SJCRH30 (cell line): ENCODE measurements around the gene ODF2. TPM values are rescaled to one million over a fixed set of nuclear protein-coding genes. Genes with fewer than 3 reads are reported as not detected.
A peak's percentile ranks its signal among the peaks of the same experiment; 100 is the strongest.
"Not testable (repeated sequence)": the region's sequence is repeated elsewhere in the genome, so short reads cannot be mapped to it uniquely, and the experiment has no call there.

Source experiments
- DNase-seq, 2 experiments: peaks; one replicate each; pipeline ENCODE4 v3.0.0-alpha.2; 2015 to 2020
- H3K27ac ChIP-seq: fragments of 250-450 bp; sonication (Bioruptor Pico); 2 replicates; pipeline ENCODE4 v1.5.1; 2020; ENCODE audit warnings: mild to moderate bottlenecking, moderate library complexity
- H3K27me3 ChIP-seq: fragments of 250-450 bp; sonication (Bioruptor Pico); 2 replicates; pipeline ENCODE4 v1.5.1; 2020; ENCODE audit warnings: mild to moderate bottlenecking, moderate library complexity
- H3K36me3 ChIP-seq: fragments of 250-450 bp; sonication (Bioruptor Pico); 2 replicates; pipeline ENCODE4 v1.5.1; 2020; ENCODE audit warnings: mild to moderate bottlenecking, moderate library complexity
- H3K4me1 ChIP-seq: fragments of 250-450 bp; sonication (Bioruptor Pico); 2 replicates; pipeline ENCODE4 v1.5.1; 2020; ENCODE audit warnings: mild to moderate bottlenecking, moderate library complexity
- H3K4me3 ChIP-seq: fragments of 250-450 bp; sonication (Bioruptor Pico); 2 replicates; pipeline ENCODE4 v1.5.1; 2020; ENCODE audit warnings: mild to moderate bottlenecking, moderate library complexity
- H3K9me3 ChIP-seq: fragments of 250-450 bp; sonication (Bioruptor Pico); replicated peaks from 2 replicates; pipeline ENCODE4 v1.5.1; 2020; ENCODE audit warnings: mild to moderate bottlenecking, moderate library complexity
- total RNA-seq: library from RNA; depleted of rRNA; stranded (reverse); fragments of >200 nt; shearing (Covaris generic); gene quantifications from 2 replicates; pipeline ENCODE4 v1.2.3, GENCODE V29; 2014

The ODF2 gene
- total RNA-seq, 1 experiment from 2014 or later, result 64.9 TPM

GRCh38 chr9:128439273-128439672, 16.5 kb upstream of the ODF2 start:
- DNase-seq, result no peak
- Histone ChIP-seq H3K4me3 (no peak overlapping the region), H3K9me3 (no peaks in the 10 kb centered on the region), H3K36me3 (no peaks in the 10 kb centered on the region), H3K27ac (no peak overlapping the region; the same call in 1 of the 2 replicates), H3K27me3 (no peaks in the 10 kb centered on the region), H3K4me1 (peaks cover 6% of the 10 kb centered on the region)

GRCh38 chr9:128442150-128442549, 13.7 kb upstream of the ODF2 start:
- no peaks in the 10 kb centered on the region for H3K9me3 ChIP-seq

GRCh38 chr9:128446505-128446904, 9.3 kb upstream of the ODF2 start:
- H3K36me3 ChIP-seq, H3K27me3 ChIP-seq, DNase-seq, H3K9me3 ChIP-seq, H3K4me3 ChIP-seq, H3K4me1 ChIP-seq, H3K27ac ChIP-seq: not testable (repeated sequence)

More at GRCh38 chr9:128442150-128442549, 13.7 kb upstream of the ODF2 start:
- Histone ChIP-seq H3K36me3 (no peaks in the 10 kb centered on the region), H3K27me3 (no peaks in the 10 kb centered on the region), H3K4me3 (no peak overlapping the region), H3K27ac (no peak overlapping the region), H3K4me1 (peaks cover 6% of the 10 kb centered on the region)
- no peak for DNase-seq

- no peak for DNase-seq
- Histone ChIP-seq H3K36me3 (no peaks in the 10 kb centered on the region), H3K4me3 (no peak overlapping the region), H3K27ac (no peak overlapping the region), H3K9me3 (no peaks in the 10 kb centered on the region), H3K27me3 (no peaks in the 10 kb centered on the region), H3K4me1 (no peaks in the 10 kb centered on the region)
Observed at GRCh38 chr9:128448746-128449145, 7.1 kb upstream of the ODF2 start.

- Histone ChIP-seq H3K27me3 (no peaks in the 10 kb centered on the region), H3K27ac (no peak overlapping the region), H3K9me3 (no peaks in the 10 kb centered on the region), H3K4me1 (peaks cover 3% of the 10 kb centered on the region; the same call in 1 of the 2 replicates), H3K36me3 (0 out of 2 replicates have a peak, but pooled peaks cover 7% of the 10 kb centered on the region), H3K4me3 (no peak overlapping the region)
- DNase-seq, result no peak
Observed at GRCh38 chr9:128454991-128455390, 815 bp upstream of the ODF2 start.

- DNase-seq, result peak; percentile 78 to 80
Observed at GRCh38 chr9:128456613-128457061, 831 bp downstream of the ODF2 start.

GRCh38 chr9:128457207-128457606, 1.4 kb downstream of the ODF2 start:
- H3K27ac ChIP-seq, result no peak overlapping the region
- no peaks in the 10 kb centered on the region for H3K27me3 ChIP-seq
- DNase-seq, result no peak
- peaks cover 25% of the 10 kb centered on the region for H3K36me3 ChIP-seq
- H3K4me3 ChIP-seq, result peak overlapping the region; percentile 82
- no peaks in the 10 kb centered on the region for H3K9me3 ChIP-seq
- H3K4me1 ChIP-seq, result peaks cover 3% of the 10 kb centered on the region; the same call in 1 of the 2 replicates

More at GRCh38 chr9:128456613-128457061, 831 bp downstream of the ODF2 start:
- Histone ChIP-seq H3K9me3 (no peaks in the 10 kb centered on the region), H3K4me3 (peak overlapping the region; percentile 82), H3K27me3 (no peaks in the 10 kb centered on the region), H3K4me1 (peaks cover 3% of the 10 kb centered on the region; the same call in 1 of the 2 replicates), H3K36me3 (peaks cover 20% of the 10 kb centered on the region), H3K27ac (peak overlapping the region; percentile 20; the same call in 1 of the 2 replicates)

GRCh38 chr9:128459011-128459410, 3.2 kb downstream of the ODF2 start:
- H3K36me3 ChIP-seq, result peaks cover 42% of the 10 kb centered on the region
- DNase-seq, result no peak
- H3K27ac ChIP-seq, result no peak overlapping the region
- H3K9me3 ChIP-seq, result no peaks in the 10 kb centered on the region
- H3K27me3 ChIP-seq, result no peaks in the 10 kb centered on the region
- H3K4me1 ChIP-seq, result peaks cover 3% of the 10 kb centered on the region; the same call in 1 of the 2 replicates
- H3K4me3 ChIP-seq, result no peak overlapping the region

GRCh38 chr9:128469070-128469469, 13.3 kb downstream of the ODF2 start:
- H3K9me3 ChIP-seq, result no peaks in the 10 kb centered on the region
- H3K36me3 ChIP-seq, result peaks cover 25% of the 10 kb centered on the region
- DNase-seq, result no peak
- no peaks in the 10 kb centered on the region for H3K27me3 ChIP-seq
- no peaks in the 10 kb centered on the region; the same call in 1 of the 2 replicates for H3K4me1 ChIP-seq
- no peak overlapping the region for H3K27ac ChIP-seq
- H3K4me3 ChIP-seq, result no peak overlapping the region

- DNase-seq, result peak; percentile 34 to 57
- no peak overlapping the region for H3K27ac ChIP-seq
- H3K27me3 ChIP-seq, result no peaks in the 10 kb centered on the region
- H3K4me3 ChIP-seq, result no peak overlapping the region
- H3K4me1 ChIP-seq, result no peaks in the 10 kb centered on the region; the same call in 1 of the 2 replicates
- no peaks in the 10 kb centered on the region for H3K9me3 ChIP-seq
- H3K36me3 ChIP-seq, result peaks cover 19% of the 10 kb centered on the region
Observed at GRCh38 chr9:128470560-128470959, 14.8 kb downstream of the ODF2 start.

- Histone ChIP-seq H3K27ac (no peak overlapping the region), H3K36me3 (peaks cover 27% of the 10 kb centered on the region), H3K4me3 (no peak overlapping the region), H3K9me3 (0 out of 2 replicates have a peak, but pooled peaks cover 3% of the 10 kb centered on the region), H3K4me1 (no peaks in the 10 kb centered on the region; the same call in 1 of the 2 replicates), H3K27me3 (no peaks in the 10 kb centered on the region)
- DNase-seq, result no peak
Observed at GRCh38 chr9:128473104-128473503, 17.3 kb downstream of the ODF2 start.

- Histone ChIP-seq H3K27ac (no peak overlapping the region), H3K36me3 (peaks cover 34% of the 10 kb centered on the region), H3K9me3 (0 out of 2 replicates have a peak, but pooled peaks cover 3% of the 10 kb centered on the region), H3K4me1 (no peaks in the 10 kb centered on the region), H3K4me3 (no peak overlapping the region), H3K27me3 (no peaks in the 10 kb centered on the region)
- no peak for DNase-seq
Observed at GRCh38 chr9:128475867-128476266, 20.1 kb downstream of the ODF2 start.

GRCh38 chr9:128479262-128479661, 23.5 kb downstream of the ODF2 start:
- DNase-seq, result no peak

GRCh38 chr9:128481561-128481960, 25.8 kb downstream of the ODF2 start:
- Histone ChIP-seq H3K27me3 (no peaks in the 10 kb centered on the region), H3K36me3 (peaks cover 60% of the 10 kb centered on the region), H3K4me3 (no peak overlapping the region), H3K4me1 (no peaks in the 10 kb centered on the region), H3K9me3 (no peaks in the 10 kb centered on the region), H3K27ac (no peak overlapping the region)
- DNase-seq, result no peak

More at GRCh38 chr9:128479262-128479661, 23.5 kb downstream of the ODF2 start:
- Histone ChIP-seq H3K4me3 (no peak overlapping the region), H3K27ac (no peak overlapping the region), H3K36me3 (peaks cover 58% of the 10 kb centered on the region), H3K27me3 (no peaks in the 10 kb centered on the region), H3K9me3 (0 out of 2 replicates have a peak, but pooled peaks cover 3% of the 10 kb centered on the region), H3K4me1 (no peaks in the 10 kb centered on the region)

- Histone ChIP-seq H3K4me3 (no peak overlapping the region), H3K4me1 (no peaks in the 10 kb centered on the region), H3K36me3 (peaks cover 57% of the 10 kb centered on the region), H3K27ac (no peak overlapping the region), H3K27me3 (no peaks in the 10 kb centered on the region), H3K9me3 (no peaks in the 10 kb centered on the region)
- no peak for DNase-seq
Observed at GRCh38 chr9:128482186-128482585, 26.4 kb downstream of the ODF2 start.
